ENCODE measurements around the gene CORO7. TPM values are rescaled to one million over a fixed set of nuclear protein-coding genes. Genes with fewer than 3 reads are reported as not detected.
A peak's percentile ranks its signal among the peaks of the same experiment; 100 is the strongest.

The CORO7 gene
- polyA plus RNA-seq, 1 of the 3 experiments (the other 2 are of a cell fraction), result 25.8 TPM

DNA sequence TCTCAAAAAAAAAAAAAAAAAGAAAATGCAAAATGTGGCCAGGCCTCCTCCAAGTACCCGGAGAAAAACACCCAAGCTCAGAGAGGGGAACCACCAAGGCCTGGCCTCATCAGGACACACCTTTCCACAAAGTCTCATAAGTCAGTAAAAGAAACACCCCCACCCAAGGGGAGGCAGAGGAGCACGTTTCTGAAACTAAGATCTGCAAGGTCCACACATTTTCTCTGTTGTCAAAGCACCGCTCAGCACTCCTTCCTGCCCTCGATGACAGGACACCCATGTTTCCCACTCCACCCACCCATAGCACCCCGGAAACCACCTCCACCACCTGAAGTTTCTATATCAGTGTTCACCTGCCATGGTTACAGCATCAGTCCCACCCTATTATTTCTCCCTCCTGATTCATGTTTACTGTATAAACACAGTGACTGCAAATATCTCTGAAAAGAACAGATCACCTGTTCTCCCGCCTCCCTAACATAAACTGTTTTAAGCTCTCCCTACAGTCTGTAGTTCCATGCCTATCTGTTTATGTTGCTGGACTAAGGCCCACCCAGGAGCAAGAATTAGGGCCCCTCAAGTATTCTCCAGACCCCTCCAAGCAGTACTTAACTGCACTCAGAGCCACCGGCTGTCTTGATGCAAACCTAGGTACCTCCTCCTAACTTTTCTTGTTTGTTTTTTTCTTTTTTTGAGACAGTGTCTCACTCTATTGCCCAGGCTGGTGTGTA lies 2.0 kb downstream of the CORO7 start:
- 95% methylated on average over 7 of the region's 7 CpGs for WGBS (ENCODE audit: low lambda C conversion rate)
- POLR2A ChIA-PET, result no interaction called here
- H3K79me2 ChIP-seq (ENCODE audit: insufficient read depth), result peaks cover 37% of the 10 kb centered on the region; the same call in 1 of the 2 replicates

DNA sequence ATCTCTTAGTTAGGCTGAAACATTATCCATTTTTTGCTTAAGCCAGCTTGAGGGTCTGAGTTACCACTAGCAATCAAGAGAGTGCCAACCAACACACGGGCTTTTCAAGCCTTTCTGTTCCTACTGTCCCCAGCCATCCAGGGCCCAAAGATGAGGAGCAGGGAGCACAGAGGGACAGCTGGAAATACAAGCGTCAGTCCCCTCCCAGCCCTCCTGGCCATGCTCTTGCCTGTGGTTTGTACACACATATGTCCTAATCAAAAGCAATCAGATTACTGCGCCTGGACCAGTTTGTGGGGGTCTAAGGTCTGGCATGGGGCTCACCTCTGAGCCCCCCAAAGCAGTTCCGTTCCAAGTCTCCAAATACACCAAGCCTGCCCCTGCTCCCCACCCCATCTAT lies 3.5 kb downstream of the CORO7 start:
- CTCF ChIA-PET, result interaction anchor here (1.8 to 13.6 kb wide), 4 partner anchors 10 to 55 kb away, joined by 4 to 189 read pairs (median 38); no protein-coding TSS in a partner anchor
- Histone ChIP-seq H3K27ac (ENCODE audit: low read depth in 2 of 2, low read length in 1 of 2) (no peak overlapping the region), H3K9me3 (no peaks in the 10 kb centered on the region), H3K9me2 (no peaks in the 10 kb centered on the region), H3K36me3 (replicated peaks in 1 of 2; ENCODE audit: control insufficient read depth in 1 of 2, insufficient read depth in 2 of 2, low read length in 1 of 2) (peaks cover 0 to 9% of the 10 kb centered on the region in 2 experiments), H2AFZ (ENCODE audit: low read depth) (no peak overlapping the region), H3K79me2 (ENCODE audit: insufficient read depth) (peaks cover 37% of the 10 kb centered on the region; the same call in 1 of the 2 replicates), H3K4me1 (ENCODE audit: control insufficient read depth in 1 of 2, insufficient read depth in 2 of 2, low read depth in 1 of 2, low read length in 1 of 2) (peaks cover 6 to 30% of the 10 kb centered on the region in 2 experiments; a peak in 1 of 4 replicates), H3F3A (replicated peaks; ENCODE audit: insufficient read depth) (no peaks in the 10 kb centered on the region), H3K4me3 (ENCODE audit: low read depth in 2 of 2, low read length in 1 of 2) (no peak overlapping the region), H3K27me3 (ENCODE audit: insufficient read depth) (no peaks in the 10 kb centered on the region), H3K9ac (no peak overlapping the region), H4K20me1 (ENCODE audit: insufficient read depth) (peaks cover 7% of the 10 kb centered on the region), H3K4me2 (no peak overlapping the region)
- TF ChIP-seq FOXM1 (IDR thresholded peaks at IDR 0.05; ENCODE audit: low read depth), result no peak
- TF ChIP-seq POLR2AphosphoS5 (IDR thresholded peaks at IDR 0.05; ENCODE audit: low read depth, low read length), result no peak
- TF ChIP-seq TCF12 (IDR thresholded peaks at IDR 0.05), result no peak
- TF ChIP-seq MEF2A (IDR thresholded peaks at IDR 0.05; ENCODE audit: borderline replicate concordance, low read depth), result no peak
- no peak for TF ChIP-seq GATA2 (CRISPR knock-in tag; IDR thresholded peaks at IDR 0.05)
- TF ChIP-seq NRF1 (IDR thresholded peaks at IDR 0.05; ENCODE audit: low read depth, low read length), result no peak
- TF ChIP-seq RCOR1 (IDR thresholded peaks at IDR 0.05; ENCODE audit: low read length), result no peak
- no peak for TF ChIP-seq SIN3A (IDR thresholded peaks at IDR 0.05; ENCODE audit: borderline replicate concordance, low read depth, low read length)
- no peak for TF ChIP-seq CHD2 (IDR thresholded peaks at IDR 0.05; ENCODE audit: low read length, partially characterized antibody)
- TF ChIP-seq, protein P1, sequence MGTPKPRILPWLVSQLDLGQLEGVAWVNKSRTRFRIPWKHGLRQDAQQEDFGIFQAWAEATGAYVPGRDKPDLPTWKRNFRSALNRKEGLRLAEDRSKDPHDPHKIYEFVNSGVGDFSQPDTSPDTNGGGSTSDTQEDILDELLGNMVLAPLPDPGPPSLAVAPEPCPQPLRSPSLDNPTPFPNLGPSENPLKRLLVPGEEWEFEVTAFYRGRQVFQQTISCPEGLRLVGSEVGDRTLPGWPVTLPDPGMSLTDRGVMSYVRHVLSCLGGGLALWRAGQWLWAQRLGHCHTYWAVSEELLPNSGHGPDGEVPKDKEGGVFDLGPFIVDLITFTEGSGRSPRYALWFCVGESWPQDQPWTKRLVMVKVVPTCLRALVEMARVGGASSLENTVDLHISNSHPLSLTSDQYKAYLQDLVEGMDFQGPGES (IDR thresholded peaks at IDR 0.05; ENCODE audit: low read depth, low read length), result no peak
- no peak for TF ChIP-seq FOSL2 (IDR thresholded peaks at IDR 0.05; ENCODE audit: borderline replicate concordance, low read depth)
- no peak for TF ChIP-seq NFIC (IDR thresholded peaks at IDR 0.05; ENCODE audit: borderline replicate concordance)
- TF ChIP-seq TAF1 (IDR thresholded peaks at IDR 0.05; ENCODE audit: borderline replicate concordance, low read depth, low read length), result no peak
- TF ChIP-seq, protein P2, sequence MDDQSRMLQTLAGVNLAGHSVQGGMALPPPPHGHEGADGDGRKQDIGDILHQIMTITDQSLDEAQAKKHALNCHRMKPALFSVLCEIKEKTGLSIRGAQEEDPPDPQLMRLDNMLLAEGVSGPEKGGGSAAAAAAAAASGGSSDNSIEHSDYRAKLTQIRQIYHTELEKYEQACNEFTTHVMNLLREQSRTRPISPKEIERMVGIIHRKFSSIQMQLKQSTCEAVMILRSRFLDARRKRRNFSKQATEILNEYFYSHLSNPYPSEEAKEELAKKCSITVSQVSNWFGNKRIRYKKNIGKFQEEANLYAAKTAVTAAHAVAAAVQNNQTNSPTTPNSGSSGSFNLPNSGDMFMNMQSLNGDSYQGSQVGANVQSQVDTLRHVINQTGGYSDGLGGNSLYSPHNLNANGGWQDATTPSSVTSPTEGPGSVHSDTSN (IDR thresholded peaks at IDR 0.05), result no peak
- TF ChIP-seq EP300 (IDR thresholded peaks at IDR 0.05; ENCODE audit: borderline replicate concordance in 1 of 2, low read depth in 1 of 2, low read length in 1 of 2), result no peak
- TF ChIP-seq RFX5 (IDR thresholded peaks at IDR 0.05; ENCODE audit: low read length), result no peak
- 84% methylated on average over 3 of the region's 4 CpGs for WGBS (ENCODE audit: low lambda C conversion rate)
- POLR2A ChIA-PET, result no interaction called here
- no peak for DNase-seq

More for the DNA sequence above, 2.0 kb downstream of the CORO7 start:
- TF ChIP-seq, protein P3, sequence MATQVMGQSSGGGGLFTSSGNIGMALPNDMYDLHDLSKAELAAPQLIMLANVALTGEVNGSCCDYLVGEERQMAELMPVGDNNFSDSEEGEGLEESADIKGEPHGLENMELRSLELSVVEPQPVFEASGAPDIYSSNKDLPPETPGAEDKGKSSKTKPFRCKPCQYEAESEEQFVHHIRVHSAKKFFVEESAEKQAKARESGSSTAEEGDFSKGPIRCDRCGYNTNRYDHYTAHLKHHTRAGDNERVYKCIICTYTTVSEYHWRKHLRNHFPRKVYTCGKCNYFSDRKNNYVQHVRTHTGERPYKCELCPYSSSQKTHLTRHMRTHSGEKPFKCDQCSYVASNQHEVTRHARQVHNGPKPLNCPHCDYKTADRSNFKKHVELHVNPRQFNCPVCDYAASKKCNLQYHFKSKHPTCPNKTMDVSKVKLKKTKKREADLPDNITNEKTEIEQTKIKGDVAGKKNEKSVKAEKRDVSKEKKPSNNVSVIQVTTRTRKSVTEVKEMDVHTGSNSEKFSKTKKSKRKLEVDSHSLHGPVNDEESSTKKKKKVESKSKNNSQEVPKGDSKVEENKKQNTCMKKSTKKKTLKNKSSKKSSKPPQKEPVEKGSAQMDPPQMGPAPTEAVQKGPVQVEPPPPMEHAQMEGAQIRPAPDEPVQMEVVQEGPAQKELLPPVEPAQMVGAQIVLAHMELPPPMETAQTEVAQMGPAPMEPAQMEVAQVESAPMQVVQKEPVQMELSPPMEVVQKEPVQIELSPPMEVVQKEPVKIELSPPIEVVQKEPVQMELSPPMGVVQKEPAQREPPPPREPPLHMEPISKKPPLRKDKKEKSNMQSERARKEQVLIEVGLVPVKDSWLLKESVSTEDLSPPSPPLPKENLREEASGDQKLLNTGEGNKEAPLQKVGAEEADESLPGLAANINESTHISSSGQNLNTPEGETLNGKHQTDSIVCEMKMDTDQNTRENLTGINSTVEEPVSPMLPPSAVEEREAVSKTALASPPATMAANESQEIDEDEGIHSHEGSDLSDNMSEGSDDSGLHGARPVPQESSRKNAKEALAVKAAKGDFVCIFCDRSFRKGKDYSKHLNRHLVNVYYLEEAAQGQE (IDR thresholded peaks at IDR 0.05; ENCODE audit: low read depth, low read length), result no peak
- H3K36me3 ChIP-seq (replicated peaks in 1 of 2; ENCODE audit: control insufficient read depth in 1 of 2, insufficient read depth in 2 of 2, low read length in 1 of 2), result peaks cover 0 to 6% of the 10 kb centered on the region in 2 experiments
- H2AFZ ChIP-seq (ENCODE audit: low read depth), result no peak overlapping the region
- peaks cover 6 to 30% of the 10 kb centered on the region in 2 experiments; a peak in 1 of 4 replicates for H3K4me1 ChIP-seq (ENCODE audit: control insufficient read depth in 1 of 2, insufficient read depth in 2 of 2, low read depth in 1 of 2, low read length in 1 of 2)
- no peaks in the 10 kb centered on the region for H3K27me3 ChIP-seq (ENCODE audit: insufficient read depth)
- H4K20me1 ChIP-seq (ENCODE audit: insufficient read depth), result peaks cover 7% of the 10 kb centered on the region
- H3K9ac ChIP-seq, result no peak overlapping the region
- CTCF ChIA-PET, result interaction anchor here (0.7 to 13.6 kb wide), 6 partner anchors 12 to 544 kb away, joined by 3 to 189 read pairs (median 4); partner anchors contain the start of gene SEC14L5
- no peaks in the 10 kb centered on the region for H3K9me3 ChIP-seq
- DNase-seq, result no peak
- no peaks in the 10 kb centered on the region for H3K9me2 ChIP-seq
- H3K27ac ChIP-seq (ENCODE audit: low read depth in 2 of 2, low read length in 1 of 2), result no peak overlapping the region
- no peaks in the 10 kb centered on the region for H3F3A ChIP-seq (replicated peaks; ENCODE audit: insufficient read depth)
- H3K4me2 ChIP-seq, result peak overlapping the region; percentile 99; the same call in 1 of the 2 replicates
- H3K4me3 ChIP-seq (ENCODE audit: low read depth in 2 of 2, low read length in 1 of 2), result no peak overlapping the region

All from SK-N-SH (cell line).